Nephron (organoid): Measurements from ENCODE around the gene KCNJ4.

ENCODE experiments used
- H3K27ac Mint-ChIP-seq, 3 experiments: 2 replicates each; pipeline ENCODE4 v1.8.0; 2020; ENCODE audit warnings: mixed read lengths in 3 of 3, mild to moderate bottlenecking in 2 of 3, moderate library complexity in 1 of 3
- H3K27me3 Mint-ChIP-seq: 2 replicates; pipeline ENCODE4 v1.8.0; 2021; ENCODE audit warnings: low read depth, mild to moderate bottlenecking, moderate library complexity, mixed read lengths
- H3K36me3 Mint-ChIP-seq: 2 replicates; pipeline ENCODE4 v1.8.0; 2020; ENCODE audit warnings: low read depth, mixed read lengths
- H3K4me1 Mint-ChIP-seq: 2 replicates; pipeline ENCODE4 v1.8.0; 2020; ENCODE audit warnings: mixed read lengths
- H3K4me3 Mint-ChIP-seq, 3 experiments: 2 replicates each; pipeline ENCODE4 v1.8.0; 2020; ENCODE audit warnings: mild to moderate bottlenecking in 3 of 3, mixed read lengths in 3 of 3, moderate library complexity in 2 of 3
- H3K9me3 Mint-ChIP-seq: 2 replicates; pipeline ENCODE4 v1.8.0; 2020; ENCODE audit warnings: mixed read lengths
- TF ChIP-seq, protein P1 (sequence below), 3 experiments: fragments of 200-600 bp; sonication (generic); IDR thresholded peaks; one replicate each; pipeline ENCODE4 v1.5.0; 2021; ENCODE audit warnings: antibody characterized with exemption in 3 of 3; ENCODE audit not compliant: unreplicated experiment in 3 of 3

The KCNJ4 gene

GRCh38 chr22:38455076-38455529 lies at the start of gene KCNJ4:
Gene KCNJ4, minus strand, starts transcription at chr22:38455199. Its CDS starts 27,067 bp downstream, at chr22:38428132.
- TF ChIP-seq, protein P1, sequence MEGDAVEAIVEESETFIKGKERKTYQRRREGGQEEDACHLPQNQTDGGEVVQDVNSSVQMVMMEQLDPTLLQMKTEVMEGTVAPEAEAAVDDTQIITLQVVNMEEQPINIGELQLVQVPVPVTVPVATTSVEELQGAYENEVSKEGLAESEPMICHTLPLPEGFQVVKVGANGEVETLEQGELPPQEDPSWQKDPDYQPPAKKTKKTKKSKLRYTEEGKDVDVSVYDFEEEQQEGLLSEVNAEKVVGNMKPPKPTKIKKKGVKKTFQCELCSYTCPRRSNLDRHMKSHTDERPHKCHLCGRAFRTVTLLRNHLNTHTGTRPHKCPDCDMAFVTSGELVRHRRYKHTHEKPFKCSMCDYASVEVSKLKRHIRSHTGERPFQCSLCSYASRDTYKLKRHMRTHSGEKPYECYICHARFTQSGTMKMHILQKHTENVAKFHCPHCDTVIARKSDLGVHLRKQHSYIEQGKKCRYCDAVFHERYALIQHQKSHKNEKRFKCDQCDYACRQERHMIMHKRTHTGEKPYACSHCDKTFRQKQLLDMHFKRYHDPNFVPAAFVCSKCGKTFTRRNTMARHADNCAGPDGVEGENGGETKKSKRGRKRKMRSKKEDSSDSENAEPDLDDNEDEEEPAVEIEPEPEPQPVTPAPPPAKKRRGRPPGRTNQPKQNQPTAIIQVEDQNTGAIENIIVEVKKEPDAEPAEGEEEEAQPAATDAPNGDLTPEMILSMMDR (IDR thresholded peaks at IDR 0.05; ENCODE audit: unreplicated experiment in 3 of 3) = no peak
- H3K36me3 Mint-ChIP-seq = no peaks in the 10 kb centered on the region
- peaks cover 26% of the 10 kb centered on the region for H3K4me1 Mint-ChIP-seq
- no peak within 1 kb of the TSS for H3K27ac Mint-ChIP-seq
- H3K4me3 Mint-ChIP-seq = peak within 1 kb of the TSS; percentile 77 to 83 (median 83)
- H3K27me3 Mint-ChIP-seq = peaks cover 75% of the 10 kb centered on the region
- H3K9me3 Mint-ChIP-seq = no peaks in the 10 kb centered on the region

- H3K9me3 Mint-ChIP-seq = no peaks in the 10 kb centered on the region
- peak overlapping the region; percentile 95 to 98 (median 95) for H3K4me3 Mint-ChIP-seq
- TF ChIP-seq, protein P1 (IDR thresholded peaks at IDR 0.05; ENCODE audit: unreplicated experiment in 3 of 3) = no peak
- no peaks in the 10 kb centered on the region for H3K27me3 Mint-ChIP-seq
- peaks cover 46% of the 10 kb centered on the region for H3K4me1 Mint-ChIP-seq
- peak overlapping the region; percentile 30 to 100 (median 91) for H3K27ac Mint-ChIP-seq
- H3K36me3 Mint-ChIP-seq = peaks cover 72% of the 10 kb centered on the region
These were observed 48.0 kb upstream of the KCNJ4 start for GRCh38 chr22:38503021-38503420.

DNA sequence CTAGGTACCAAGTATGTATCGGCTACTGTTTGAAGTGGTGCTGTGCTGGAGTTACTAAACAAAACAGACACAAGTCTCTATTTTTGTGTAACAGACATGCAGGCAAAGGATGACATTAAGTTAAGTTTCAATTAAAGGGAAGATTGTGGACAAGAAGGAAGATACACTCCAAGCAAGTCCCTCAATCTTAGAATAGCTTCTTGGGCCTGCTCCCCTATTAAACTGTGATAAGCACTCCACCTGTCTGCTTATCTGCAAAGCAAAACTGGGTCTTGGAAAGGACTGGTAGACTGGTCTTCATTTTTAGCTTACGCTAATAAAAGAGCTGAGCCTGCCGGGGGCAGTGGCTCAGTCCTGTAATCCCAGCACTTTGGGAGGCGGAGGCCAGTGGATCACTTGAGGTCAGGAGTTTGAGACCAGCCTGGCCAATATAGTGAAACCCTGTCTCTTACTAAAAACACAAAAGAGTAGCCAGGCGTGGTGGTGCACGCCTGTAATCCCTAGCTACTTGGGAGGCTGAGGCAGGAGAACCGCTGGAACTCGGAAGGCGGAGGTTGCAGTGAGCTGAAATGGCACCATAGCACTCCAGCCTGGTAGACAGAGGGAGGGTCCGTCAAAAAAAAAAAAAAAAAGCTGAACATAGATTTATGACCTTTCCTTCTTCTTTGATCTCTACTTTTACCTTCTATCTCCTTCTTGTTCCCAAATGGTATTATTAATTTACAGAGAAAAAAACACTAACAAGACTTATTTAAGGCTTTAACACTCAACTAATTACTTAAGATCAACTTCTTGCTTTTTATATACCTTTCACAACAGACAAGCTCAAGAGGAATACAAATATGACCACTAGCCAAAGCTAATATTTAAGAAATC lies 47.0 kb upstream of the KCNJ4 start:
- Mint-ChIP-seq H3K27ac (peak overlapping the region; percentile 30 to 100 (median 91)), H3K9me3 (no peaks in the 10 kb centered on the region), H3K4me1 (peaks cover 44% of the 10 kb centered on the region), H3K27me3 (no peaks in the 10 kb centered on the region), H3K4me3 (peak overlapping the region; percentile 95 to 98 (median 95)), H3K36me3 (peaks cover 78% of the 10 kb centered on the region)
- TF ChIP-seq, protein P1 (IDR thresholded peaks at IDR 0.05; ENCODE audit: unreplicated experiment in 3 of 3) = no peak

GRCh38 chr22:38497869-38498268 lies 42.9 kb upstream of the KCNJ4 start:
- Mint-ChIP-seq H3K27ac (no peak overlapping the region), H3K4me3 (no peak overlapping the region), H3K27me3 (no peaks in the 10 kb centered on the region), H3K4me1 (peaks cover 23% of the 10 kb centered on the region), H3K36me3 (peaks cover 91% of the 10 kb centered on the region), H3K9me3 (no peaks in the 10 kb centered on the region)
- TF ChIP-seq, protein P1 (IDR thresholded peaks at IDR 0.05; ENCODE audit: unreplicated experiment in 3 of 3) = no peak

- H3K4me3 Mint-ChIP-seq = no peak overlapping the region
- no peak overlapping the region for H3K27ac Mint-ChIP-seq
- H3K27me3 Mint-ChIP-seq = no peaks in the 10 kb centered on the region
- peaks cover 87% of the 10 kb centered on the region for H3K36me3 Mint-ChIP-seq
- TF ChIP-seq, protein P1 (IDR thresholded peaks at IDR 0.05; ENCODE audit: unreplicated experiment in 3 of 3) = no peak
- H3K4me1 Mint-ChIP-seq = peaks cover 9% of the 10 kb centered on the region
- no peaks in the 10 kb centered on the region for H3K9me3 Mint-ChIP-seq
These were observed 39.9 kb upstream of the KCNJ4 start for GRCh38 chr22:38494939-38495338.
